GM21723 (cell line): ENCODE data around the gene CFHR3.
"Not testable (repeated sequence)": the region's sequence is repeated elsewhere in the genome, so short reads cannot be mapped to it uniquely, and the experiment has no call there.

Source experiments
- ATAC-seq: cut with Tn5 transposase; IDR thresholded peaks from one replicate; pipeline ENCODE4 v1.9.1; 2021; ENCODE audit warnings: mild to moderate bottlenecking, moderate library complexity; ENCODE audit not compliant: unreplicated experiment

CFHR3 gene

GRCh38 chr1:196774603-196775002, at the start of gene CFHR3:
Gene CFHR3, plus strand, starts transcription at chr1:196774840. Its CDS starts 47 bp downstream, at chr1:196774887.
- no peak for ATAC-seq

GRCh38 chr1:196732526-196732925, 42.1 kb upstream of the CFHR3 start:
- ATAC-seq, result no peak

- no peak for ATAC-seq
Measured at GRCh38 chr1:196733091-196733970, 41.3 kb upstream of the CFHR3 start.

GRCh38 chr1:196734006-196734405, 40.6 kb upstream of the CFHR3 start:
- no peak for ATAC-seq

- no peak for ATAC-seq
Measured at GRCh38 chr1:196734460-196734859, 40.2 kb upstream of the CFHR3 start.

- no peak for ATAC-seq
Measured at GRCh38 chr1:196738730-196739129, 35.9 kb upstream of the CFHR3 start.

GRCh38 chr1:196743244-196743643, 31.4 kb upstream of the CFHR3 start:
- ATAC-seq, result peak; percentile 90

GRCh38 chr1:196765019-196765740, 9.5 kb upstream of the CFHR3 start:
- not testable (repeated sequence) for ATAC-seq

GRCh38 chr1:196769823-196770222, 4.8 kb upstream of the CFHR3 start:
- not testable (repeated sequence) for ATAC-seq

GRCh38 chr1:196773713-196774112, 927 bp upstream of the CFHR3 start:
- no peak for ATAC-seq

GRCh38 chr1:196774175-196774574, 465 bp upstream of the CFHR3 start:
- ATAC-seq, result no peak

- ATAC-seq, result no peak
Measured at GRCh38 chr1:196777603-196778002, 3.0 kb downstream of the CFHR3 start.

GRCh38 chr1:196779093-196779492, 4.5 kb downstream of the CFHR3 start:
- ATAC-seq, result no peak

GRCh38 chr1:196791252-196791651, 16.6 kb downstream of the CFHR3 start:
- ATAC-seq, result not testable (repeated sequence)

GRCh38 chr1:196794103-196794502, 19.5 kb downstream of the CFHR3 start:
- ATAC-seq, result not testable (repeated sequence)

- ATAC-seq, result no peak
Measured at GRCh38 chr1:196797891-196798290, 23.3 kb downstream of the CFHR3 start.

- ATAC-seq, result not testable (repeated sequence)
Measured at GRCh38 chr1:196801920-196802319, 27.3 kb downstream of the CFHR3 start.

- ATAC-seq, result no peak
Measured at GRCh38 chr1:196808529-196809235, 34.0 kb downstream of the CFHR3 start.

- ATAC-seq, result not testable (repeated sequence)
Measured at GRCh38 chr1:196817442-196817841, 42.8 kb downstream of the CFHR3 start.

- ATAC-seq, result not testable (repeated sequence)
Measured at GRCh38 chr1:196819531-196819930, 44.9 kb downstream of the CFHR3 start, which contains the start of gene CFHR1. Gene CFHR1, plus strand, starts transcription at chr1:196819731. Its CDS starts 114 bp downstream, at chr1:196819845.

GRCh38 chr1:196827860-196828259, 53.2 kb downstream of the CFHR3 start:
- peak; percentile 94 for ATAC-seq
